NCI-H748 treated with DMSO at 0.1 percent for 48 hours (cell line): ENCODE results near the gene TEX38.
"Not testable (repeated sequence)": the region's sequence is repeated elsewhere in the genome, so short reads cannot be mapped to it uniquely, and the experiment has no call there.

ENCODE experiments used
- DNase-seq: peaks from one replicate; lab custom pipeline; 2025; lab: John Stamatoyannopoulos, UW

Gene TEX38

GRCh38 chr1:46687921-46688509 is 16.4 kb downstream of the TEX38 start:
- DNase-seq: no peak

GRCh38 chr1:46689356-46689755 is 17.7 kb downstream of the TEX38 start:
- no peak for DNase-seq

GRCh38 chr1:46689897-46690296 is 18.2 kb downstream of the TEX38 start:
- no peak for DNase-seq

GRCh38 chr1:46690931-46691421 is 19.3 kb downstream of the TEX38 start:
- DNase-seq: no peak

GRCh38 chr1:46691997-46692790 is 20.5 kb downstream of the TEX38 start:
- no peak for DNase-seq

- DNase-seq: no peak
Measured at GRCh38 chr1:46692811-46693770, 21.4 kb downstream of the TEX38 start.

- DNase-seq: not testable (repeated sequence)
Measured at GRCh38 chr1:46694676-46695075, 23.0 kb downstream of the TEX38 start.

- no peak for DNase-seq
Measured at GRCh38 chr1:46697053-46697452, 25.4 kb downstream of the TEX38 start.

- DNase-seq: no peak
Measured at GRCh38 chr1:46699666-46700065, 28.0 kb downstream of the TEX38 start.

GRCh38 chr1:46703927-46704641 is 32.4 kb downstream of the TEX38 start:
- no peak for DNase-seq

GRCh38 chr1:46705408-46705807 is 33.8 kb downstream of the TEX38 start:
- no peak for DNase-seq

GRCh38 chr1:46708121-46708520 is 36.5 kb downstream of the TEX38 start:
- no peak for DNase-seq

GRCh38 chr1:46714976-46715375 is 43.3 kb downstream of the TEX38 start:
- no peak for DNase-seq

GRCh38 chr1:46717654-46718053 is 46.0 kb downstream of the TEX38 start:
- no peak for DNase-seq

GRCh38 chr1:46718340-46718726 is 46.7 kb downstream of the TEX38 start:
- DNase-seq: no peak

GRCh38 chr1:46718727-46719622 is 47.3 kb downstream of the TEX38 start, which contains the start of gene EFCAB14:
TSS of gene EFCAB14 (minus strand) at chr1:46719114. CDS start at chr1:46718087, 1,027 bp downstream.
- peak; percentile 91 for DNase-seq

GRCh38 chr1:46719689-46720088 is 48.0 kb downstream of the TEX38 start:
- DNase-seq: peak; percentile 24

- not testable (repeated sequence) for DNase-seq
Measured at GRCh38 chr1:46720319-46720718, 48.7 kb downstream of the TEX38 start.

- no peak for DNase-seq
Measured at GRCh38 chr1:46721204-46721603, 49.5 kb downstream of the TEX38 start.

- DNase-seq: no peak
Measured at GRCh38 chr1:46721686-46722205, 50.1 kb downstream of the TEX38 start.
